SU-DHL-6 (cell line): ENCODE measurements around the gene WNT11.

Experiments
- H2AFZ ChIP-seq: fragments of 200-600 bp; sonication (generic); 2 replicates; pipeline ENCODE4 v1.6.1; 2014; ENCODE audit warnings: low read depth, mild to moderate bottlenecking, moderate library complexity, mixed read lengths, antibody characterized with exemption, low read length; ENCODE audit not compliant: severe bottlenecking
- H3F3A ChIP-seq: fragments of 200-600 bp; shearing (Covaris generic); 2 replicates; pipeline ENCODE4 v1.6.0; 2016; ENCODE audit warnings: antibody characterized with exemption, mild to moderate bottlenecking; ENCODE audit not compliant: insufficient read depth
- H3K27ac ChIP-seq: fragments of 200-600 bp; sonication (generic); 2 replicates; pipeline ENCODE4 v1.5.1; 2016; ENCODE audit warnings: low read depth, mild to moderate bottlenecking, low read length, moderate library complexity, mixed read lengths
- H3K27me3 ChIP-seq: fragments of 200-600 bp; sonication (generic), shearing (Covaris generic); 2 replicates; pipeline ENCODE4 v1.6.0; 2014; ENCODE audit warnings: mild to moderate bottlenecking, low read length
- H3K36me3 ChIP-seq: fragments of 200-600 bp; sonication (generic); 2 replicates; pipeline ENCODE4 v1.6.1; 2014; ENCODE audit warnings: mild to moderate bottlenecking, low read length, mixed read lengths
- H3K4me2 ChIP-seq: fragments of 300-600, 200-600 bp; shearing (Covaris generic), sonication (generic); 2 replicates; pipeline ENCODE4 v1.6.0; 2014; ENCODE audit warnings: low read length, low read depth, mild to moderate bottlenecking; ENCODE audit not compliant: poor library complexity, severe bottlenecking
- H3K4me3 ChIP-seq: fragments of 200-600 bp; sonication (generic); 2 replicates; pipeline ENCODE4 v1.5.1; 2014; ENCODE audit warnings: antibody characterized with exemption, low read length, mild to moderate bottlenecking, mixed read lengths; ENCODE audit not compliant: insufficient read depth, poor library complexity, severe bottlenecking
- H3K79me2 ChIP-seq: fragments of 200-600 bp; sonication (generic); 2 replicates; pipeline ENCODE4 v1.6.1; 2014; ENCODE audit warnings: mild to moderate bottlenecking, low read length, moderate library complexity; ENCODE audit not compliant: insufficient read depth
- H3K9ac ChIP-seq: fragments of 200-600 bp; sonication (generic); 2 replicates; pipeline ENCODE4 v1.7.0; 2014; ENCODE audit warnings: mild to moderate bottlenecking, low read length
- H3K9me2 ChIP-seq: fragments of 200-600 bp; sonication (generic); replicated peaks from 2 replicates; pipeline ENCODE4 v1.6.1; 2014; ENCODE audit warnings: low read length; ENCODE audit not compliant: insufficient read depth
- H3K9me3 ChIP-seq: fragments of 200-600 bp; sonication (generic); 2 replicates; pipeline ENCODE4 v1.6.1; 2014; ENCODE audit warnings: low read length, mixed read lengths; ENCODE audit not compliant: insufficient read depth
- H4K20me1 ChIP-seq: fragments of 200-600 bp; sonication (generic); 2 replicates; pipeline ENCODE4 v1.6.1; 2014; ENCODE audit warnings: low read depth, mild to moderate bottlenecking, antibody characterized with exemption, low read length, moderate library complexity, mixed read lengths
- CTCF ChIP-seq: fragments of 200-600 bp; sonication (generic); IDR thresholded peaks from one replicate; pipeline ENCODE4 v1.5.1; 2017; ENCODE audit warnings: antibody characterized with exemption, mild to moderate bottlenecking, low read length, moderate library complexity; ENCODE audit not compliant: insufficient read depth, poor library complexity, severe bottlenecking
- EZH2phosphoT487 ChIP-seq: fragments of 200-600 bp; sonication (generic), shearing (Covaris generic); conservative IDR thresholded peaks from 2 replicates; pipeline ENCODE4 v1.6.1; 2018; ENCODE audit warnings: mild to moderate bottlenecking, antibody characterized with exemption, low read length, moderate library complexity, mixed read lengths

The WNT11 gene

GRCh38 chr11:76197332-76197731 lies 9.0 kb downstream of the WNT11 start:
- H3K9ac ChIP-seq, result no peak overlapping the region
- H3K4me3 ChIP-seq, result no peak overlapping the region
- no peak for TF ChIP-seq EZH2phosphoT487
- TF ChIP-seq CTCF, result no peak
- no peaks in the 10 kb centered on the region for H4K20me1 ChIP-seq
- no peak overlapping the region for H3K4me2 ChIP-seq
- H3F3A ChIP-seq, result no peaks in the 10 kb centered on the region
- H2AFZ ChIP-seq, result no peak overlapping the region
- H3K9me3 ChIP-seq, result no peaks in the 10 kb centered on the region
- no peak overlapping the region for H3K27ac ChIP-seq
- no peaks in the 10 kb centered on the region for H3K79me2 ChIP-seq
- H3K36me3 ChIP-seq, result no peaks in the 10 kb centered on the region
- H3K27me3 ChIP-seq, result no peaks in the 10 kb centered on the region
- no peaks in the 10 kb centered on the region for H3K9me2 ChIP-seq

- no peak overlapping the region for H3K27ac ChIP-seq
- H3K4me3 ChIP-seq, result no peak overlapping the region
- H4K20me1 ChIP-seq, result no peaks in the 10 kb centered on the region
- no peaks in the 10 kb centered on the region for H3K36me3 ChIP-seq
- no peaks in the 10 kb centered on the region for H3K79me2 ChIP-seq
- TF ChIP-seq EZH2phosphoT487, result no peak
- no peak for TF ChIP-seq CTCF
- no peaks in the 10 kb centered on the region for H3F3A ChIP-seq
- H3K27me3 ChIP-seq, result no peaks in the 10 kb centered on the region
- no peaks in the 10 kb centered on the region for H3K9me2 ChIP-seq
- no peak overlapping the region for H2AFZ ChIP-seq
- H3K9me3 ChIP-seq, result no peaks in the 10 kb centered on the region
- H3K9ac ChIP-seq, result no peak overlapping the region
- no peak overlapping the region for H3K4me2 ChIP-seq
Measured at GRCh38 chr11:76196849-76197248, 9.5 kb downstream of the WNT11 start.

- no peak overlapping the region for H3K4me2 ChIP-seq
- no peaks in the 10 kb centered on the region for H3K9me3 ChIP-seq
- H4K20me1 ChIP-seq, result no peaks in the 10 kb centered on the region
- no peaks in the 10 kb centered on the region for H3F3A ChIP-seq
- TF ChIP-seq EZH2phosphoT487 (no peak), CTCF (no peak)
- H3K27me3 ChIP-seq, result no peaks in the 10 kb centered on the region
- no peaks in the 10 kb centered on the region for H3K36me3 ChIP-seq
- no peak overlapping the region for H3K9ac ChIP-seq
- no peak overlapping the region for H2AFZ ChIP-seq
- H3K9me2 ChIP-seq, result no peaks in the 10 kb centered on the region
- H3K79me2 ChIP-seq, result no peaks in the 10 kb centered on the region
- H3K4me3 ChIP-seq, result no peak overlapping the region
- H3K27ac ChIP-seq, result no peak overlapping the region
Measured at GRCh38 chr11:76194872-76195668, 11.2 kb downstream of the WNT11 start.
